Natural killer cell treated with Interleukin-12 subunit alpha and Interleukin-12 subunit beta and Interleukin-15 and Interleukin-18, amount 100 ng/mL, for 72 hours (primary cell): Measurements from ENCODE around the gene FAM181B. TPM values are rescaled to one million over a fixed set of nuclear protein-coding genes. Genes with fewer than 3 reads are reported as not detected.
A peak's percentile ranks its signal among the peaks of the same experiment; 100 is the strongest.

Experiments used
- ATAC-seq, 2 donors: fragments of 150-1000 bp; cut with Tn5 transposase in 1 of 2; sonication (Bioruptor Pico), chemical (Tn5 transposase) in 1 of 2; 2 replicates each; pipeline ENCODE4 v1.10.0; 2021
- DNase-seq: peaks from one replicate; pipeline ENCODE4 v3.0.0; 2022; ENCODE audit warnings: low spot score
- H3K27ac Mint-ChIP-seq, 2 donors: 1 replicate in 1 of 2; 2 replicates in 1 of 2; pipeline ENCODE4 v1.8.0; 2022; ENCODE audit warnings: mixed read lengths in 2 of 2, mild to moderate bottlenecking in 1 of 2, moderate library complexity in 1 of 2
- H3K27me3 Mint-ChIP-seq, 2 donors: 1 replicate in 1 of 2; 2 replicates in 1 of 2; pipeline ENCODE4 v1.8.0; 2022; ENCODE audit warnings: mixed read lengths in 2 of 2
- H3K36me3 Mint-ChIP-seq: one replicate; pipeline ENCODE4 v1.8.0; 2022; ENCODE audit warnings: mixed read lengths
- H3K4me1 Mint-ChIP-seq, 2 donors: 1 replicate in 1 of 2; 2 replicates in 1 of 2; pipeline ENCODE4 v1.8.0; 2022; ENCODE audit warnings: low read depth in 2 of 2, mixed read lengths in 2 of 2, mild to moderate bottlenecking in 1 of 2
- H3K4me3 Mint-ChIP-seq: one replicate; pipeline ENCODE4 v1.8.0; 2022; ENCODE audit warnings: mixed read lengths
- H3K9me3 Mint-ChIP-seq: 2 replicates; pipeline ENCODE4 v1.8.0; 2022; ENCODE audit warnings: mixed read lengths
- total RNA-seq, 2 donors: library from RNA; stranded (reverse); gene quantifications; one replicate each; pipeline ENCODE4 v1.2.3, GENCODE V29; 2022

FAM181B gene
- total RNA-seq, 2 donors from 2014 or later: not detected

GRCh38 chr11:82683029-82683428 is 50.6 kb downstream of the FAM181B start:
- Mint-ChIP-seq H3K4me3 (no peak overlapping the region), H3K36me3 (no peaks in the 10 kb centered on the region), H3K27me3 (peaks cover 10 to 25% of the 10 kb centered on the region in 2 donors), H3K27ac (no peak overlapping the region), H3K9me3 (no peaks in the 10 kb centered on the region), H3K4me1 (peaks cover 4 to 6% of the 10 kb centered on the region in 2 donors)
- DNase-seq: no peak
- no peak for ATAC-seq

GRCh38 chr11:82682003-82682751 is 51.5 kb downstream of the FAM181B start:
- Mint-ChIP-seq H3K27me3 (peaks cover 10 to 20% of the 10 kb centered on the region in 2 donors), H3K9me3 (no peaks in the 10 kb centered on the region), H3K4me3 (no peak overlapping the region), H3K36me3 (no peaks in the 10 kb centered on the region), H3K27ac (no peak overlapping the region), H3K4me1 (peaks cover 4 to 6% of the 10 kb centered on the region in 2 donors)
- DNase-seq (no peak), ATAC-seq (peak in 1 of 2 donors; percentile 50)

DNA sequence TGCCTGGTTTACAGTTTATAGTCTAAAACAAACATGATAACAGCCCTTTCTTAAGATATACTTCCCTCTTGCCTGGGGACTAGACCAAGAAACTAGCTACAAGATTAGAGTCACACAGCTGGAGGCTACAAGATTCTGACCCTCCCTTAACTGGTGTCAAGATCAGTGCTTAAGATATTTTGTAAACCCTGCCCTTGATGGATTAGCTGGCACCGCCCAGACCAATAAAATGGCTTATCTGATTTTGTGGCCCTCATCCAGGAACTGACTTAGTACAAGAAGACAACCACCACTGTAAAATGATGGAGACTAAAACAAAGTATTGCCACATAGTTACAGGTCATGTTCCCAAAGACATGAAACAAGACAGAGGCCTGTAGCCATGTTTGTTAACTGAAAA is 53.4 kb downstream of the FAM181B start:
- no peaks in the 10 kb centered on the region for H3K9me3 Mint-ChIP-seq
- H3K27ac Mint-ChIP-seq: no peak overlapping the region
- no peaks in the 10 kb centered on the region for H3K36me3 Mint-ChIP-seq
- ATAC-seq: no peak
- peaks cover 13 to 17% of the 10 kb centered on the region in 2 donors for H3K27me3 Mint-ChIP-seq
- no peak overlapping the region for H3K4me3 Mint-ChIP-seq
- peaks cover 4 to 6% of the 10 kb centered on the region in 2 donors for H3K4me1 Mint-ChIP-seq
- no peak for DNase-seq

Other genes with a start within 250 kb of the FAM181B start
- gene PRCP, start 166.6 kb upstream of the FAM181B start, total RNA-seq: 10 to 100 TPM; 16.9 to 21.1 TPM
- gene DDIAS, start 167.9 kb upstream of the FAM181B start, total RNA-seq: 10 to 100 TPM; 11.3 to 29.1 TPM